ENCODE data around the gene ZNF775. TPM values are rescaled to one million over a fixed set of nuclear protein-coding genes. Genes with fewer than 3 reads are reported as not detected.

Gene ZNF775
- total RNA-seq, 1 experiment from 2014 or later, result 3.4 TPM

GRCh38 chr7:150402671-150403321 is 23.7 kb downstream of the ZNF775 start:
- TF ChIP-seq, protein P1, sequence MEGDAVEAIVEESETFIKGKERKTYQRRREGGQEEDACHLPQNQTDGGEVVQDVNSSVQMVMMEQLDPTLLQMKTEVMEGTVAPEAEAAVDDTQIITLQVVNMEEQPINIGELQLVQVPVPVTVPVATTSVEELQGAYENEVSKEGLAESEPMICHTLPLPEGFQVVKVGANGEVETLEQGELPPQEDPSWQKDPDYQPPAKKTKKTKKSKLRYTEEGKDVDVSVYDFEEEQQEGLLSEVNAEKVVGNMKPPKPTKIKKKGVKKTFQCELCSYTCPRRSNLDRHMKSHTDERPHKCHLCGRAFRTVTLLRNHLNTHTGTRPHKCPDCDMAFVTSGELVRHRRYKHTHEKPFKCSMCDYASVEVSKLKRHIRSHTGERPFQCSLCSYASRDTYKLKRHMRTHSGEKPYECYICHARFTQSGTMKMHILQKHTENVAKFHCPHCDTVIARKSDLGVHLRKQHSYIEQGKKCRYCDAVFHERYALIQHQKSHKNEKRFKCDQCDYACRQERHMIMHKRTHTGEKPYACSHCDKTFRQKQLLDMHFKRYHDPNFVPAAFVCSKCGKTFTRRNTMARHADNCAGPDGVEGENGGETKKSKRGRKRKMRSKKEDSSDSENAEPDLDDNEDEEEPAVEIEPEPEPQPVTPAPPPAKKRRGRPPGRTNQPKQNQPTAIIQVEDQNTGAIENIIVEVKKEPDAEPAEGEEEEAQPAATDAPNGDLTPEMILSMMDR (conservative IDR thresholded peaks at IDR 0.05), result no peak
- TF ChIP-seq EZH2 (IDR thresholded peaks at IDR 0.05; ENCODE audit: low read depth), result no peak
- CTCF ChIA-PET, result no interaction called here

DNA sequence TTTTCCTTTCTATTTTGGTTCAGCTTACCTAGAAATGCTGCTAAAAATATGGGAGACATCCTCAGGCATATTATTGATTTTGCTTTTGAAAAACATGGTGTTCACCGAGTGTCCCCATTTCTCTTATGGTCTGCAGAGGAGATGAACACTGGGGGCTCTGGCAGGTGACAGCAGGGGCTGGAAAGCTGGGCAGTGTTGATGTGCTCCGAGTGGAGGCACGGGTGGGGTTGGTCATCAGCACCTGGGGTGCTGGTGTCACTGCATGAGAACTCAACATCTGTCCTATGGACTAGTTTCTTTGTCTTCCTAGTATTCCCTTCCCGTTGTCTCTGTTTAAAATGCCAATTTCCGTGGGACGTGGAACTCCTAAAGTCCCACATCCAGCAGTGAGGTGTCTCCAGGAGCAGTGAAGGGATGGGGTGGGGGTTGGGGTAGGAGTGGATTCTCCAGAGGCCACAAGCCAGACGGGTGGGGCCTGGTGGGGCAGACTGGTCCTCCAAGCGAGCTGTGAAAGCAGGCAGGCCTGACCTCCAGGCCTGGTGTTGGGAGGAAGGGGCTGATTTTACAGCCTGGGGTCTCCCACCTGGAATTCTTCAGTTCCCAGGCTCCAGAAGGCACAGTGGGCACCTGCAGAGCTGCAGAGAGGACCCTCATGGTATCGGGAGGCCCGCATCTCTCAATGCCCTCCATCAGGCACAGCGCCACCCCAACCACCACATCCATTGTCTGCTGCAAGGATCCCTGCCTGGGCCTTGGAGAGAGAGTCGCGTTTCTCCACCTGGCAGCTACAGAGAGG is 24.4 kb downstream of the ZNF775 start:
- BruUV-seq (replicated peaks), result no TSS peak
- Histone ChIP-seq H3K9me2 (ENCODE audit: insufficient read depth) (no peaks in the 10 kb centered on the region), H3F3A (ENCODE audit: insufficient read depth, low read depth) (peaks cover 35% of the 10 kb centered on the region), H3K4me1 (replicated peaks; ENCODE audit: insufficient read depth) (peaks cover 46% of the 10 kb centered on the region), H3K27ac (no peak overlapping the region), H3K27me3 (ENCODE audit: insufficient read depth, low read depth) (no peaks in the 10 kb centered on the region), H3K4me2 (no peak overlapping the region), H3K36me3 (ENCODE audit: low read depth) (no peaks in the 10 kb centered on the region), H2AFZ (no peak overlapping the region), H4K20me1 (ENCODE audit: insufficient read depth) (no peaks in the 10 kb centered on the region), H3K4me3 (no peak overlapping the region), H3K9me3 (ENCODE audit: insufficient read depth, low read depth) (no peaks in the 10 kb centered on the region), H3K79me2 (ENCODE audit: low read depth) (no peaks in the 10 kb centered on the region)
- POLR2A ChIA-PET (ENCODE audit: unreplicated experiment), result interaction anchor here (0.6 to 0.7 kb wide), 2 partner anchors 35 to 95 kb away, joined by 4 read pairs; partner anchors contain the start of gene REPIN1
- CTCF ChIA-PET, result no interaction called here
- intact Hi-C loops (cut with micrococcal nuclease; ENCODE audit: unreplicated experiment), result loop anchor here (2.0 to 5.0 kb wide), 2 partner anchors 41 to 81 kb away; partner anchors contain the start of genes ACTR3C and LRRC61
- no peak for DNase-seq
- TF ChIP-seq, protein P1 (conservative IDR thresholded peaks at IDR 0.05), result no peak
- no peak for TF ChIP-seq EZH2 (IDR thresholded peaks at IDR 0.05; ENCODE audit: low read depth)

More at GRCh38 chr7:150402671-150403321, 23.7 kb downstream of the ZNF775 start:
- Histone ChIP-seq H3K36me3 (ENCODE audit: low read depth) (no peaks in the 10 kb centered on the region), H3K27me3 (ENCODE audit: insufficient read depth, low read depth) (no peaks in the 10 kb centered on the region), H3K27ac (no peak overlapping the region), H3K9me2 (ENCODE audit: insufficient read depth) (no peaks in the 10 kb centered on the region), H3K4me3 (no peak overlapping the region), H4K20me1 (ENCODE audit: insufficient read depth) (no peaks in the 10 kb centered on the region), H2AFZ (no peak overlapping the region), H3K4me2 (no peak overlapping the region), H3K79me2 (ENCODE audit: low read depth) (no peaks in the 10 kb centered on the region), H3K4me1 (replicated peaks; ENCODE audit: insufficient read depth) (peaks cover 50% of the 10 kb centered on the region), H3F3A (ENCODE audit: insufficient read depth, low read depth) (peaks cover 35% of the 10 kb centered on the region), H3K9me3 (ENCODE audit: insufficient read depth, low read depth) (no peaks in the 10 kb centered on the region)
- no TSS peak for BruUV-seq (replicated peaks)
- POLR2A ChIA-PET (ENCODE audit: unreplicated experiment), result no interaction called here
- no peak for DNase-seq
- intact Hi-C loops (cut with micrococcal nuclease; ENCODE audit: unreplicated experiment), result loop anchor here (5.0 kb wide), 1 partner anchor 80 kb away; the partner anchor contains the start of genes ACTR3C and LRRC61

DNA sequence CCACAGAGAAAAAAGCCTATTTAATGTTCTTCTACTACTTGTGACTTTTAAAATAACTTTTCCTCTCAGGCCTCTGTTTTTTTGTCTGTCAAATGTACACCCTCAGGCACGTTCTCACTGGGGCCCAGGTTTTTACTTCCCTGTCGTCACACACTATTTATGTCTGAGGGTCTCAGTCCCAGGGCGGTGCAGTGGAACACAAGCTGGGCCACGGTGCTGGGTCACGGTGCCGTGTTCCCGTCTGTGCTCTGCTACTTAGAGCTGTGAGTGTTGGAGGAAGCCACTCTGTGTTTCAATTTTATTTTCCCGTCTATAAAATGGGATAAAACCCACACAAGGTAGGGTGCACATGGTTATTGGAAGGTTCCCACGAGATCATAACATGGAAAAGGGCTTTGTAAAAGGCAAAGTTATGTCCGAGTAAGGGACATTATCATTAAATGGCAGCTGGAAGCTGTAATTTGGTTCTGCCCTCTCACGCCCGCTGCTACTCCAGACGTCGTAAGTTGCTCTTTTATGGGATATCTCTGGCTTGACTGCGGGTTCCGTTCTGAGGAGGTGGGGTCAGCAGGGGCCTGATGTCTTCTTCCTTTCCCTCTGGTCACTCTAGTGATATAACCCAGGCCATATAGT is 25.2 kb downstream of the ZNF775 start:
- no TSS peak for BruUV-seq (replicated peaks)
- no peak for DNase-seq
- Histone ChIP-seq H4K20me1 (ENCODE audit: insufficient read depth) (no peaks in the 10 kb centered on the region), H3K4me2 (peak overlapping the region; percentile 89), H3K9me2 (ENCODE audit: insufficient read depth) (no peaks in the 10 kb centered on the region), H3K4me1 (replicated peaks; ENCODE audit: insufficient read depth) (peaks cover 39% of the 10 kb centered on the region), H3K36me3 (ENCODE audit: low read depth) (no peaks in the 10 kb centered on the region), H3F3A (ENCODE audit: insufficient read depth, low read depth) (peaks cover 30% of the 10 kb centered on the region), H3K27ac (no peak overlapping the region), H2AFZ (peak overlapping the region; percentile 98), H3K79me2 (ENCODE audit: low read depth) (no peaks in the 10 kb centered on the region), H3K4me3 (peak overlapping the region; percentile 67), H3K27me3 (ENCODE audit: insufficient read depth, low read depth) (no peaks in the 10 kb centered on the region), H3K9me3 (ENCODE audit: insufficient read depth, low read depth) (no peaks in the 10 kb centered on the region)
- TF ChIP-seq, protein P1 (conservative IDR thresholded peaks at IDR 0.05), result no peak
- no peak for TF ChIP-seq EZH2 (IDR thresholded peaks at IDR 0.05; ENCODE audit: low read depth)
- ChIA-PET CTCF (interaction anchor here (0.6 kb wide), 1 partner anchor 49 kb away, joined by 6 read pairs; no protein-coding TSS in a partner anchor), POLR2A (ENCODE audit: unreplicated experiment) (interaction anchor here (0.6 to 0.7 kb wide), 2 partner anchors 35 to 96 kb away, joined by 4 read pairs; partner anchors contain the start of gene REPIN1)
- intact Hi-C loops (cut with micrococcal nuclease; ENCODE audit: unreplicated experiment), result loop anchor here (2.0 to 5.0 kb wide), 2 partner anchors 41 to 82 kb away; partner anchors contain the start of genes ACTR3C and LRRC61
